Panc1 (cell line): ENCODE measurements around the gene TRAPPC5. TPM values are rescaled to one million over a fixed set of nuclear protein-coding genes. Genes with fewer than 3 reads are reported as not detected.

Experiments
- ATAC-seq: fragments of 200-7000 bp; cut with Tn5 transposase; 2 replicates; pipeline ENCODE4 v1.9.1; 2020; ENCODE audit warnings: mild to moderate bottlenecking, moderate library complexity
- BruUV-seq: library from RNA; stranded (reverse); fragments of 400-500 nt; replicated peaks from 2 replicates; lab custom pipeline; 2021; lab: Mats Ljungman, UMichigan
- CTCF ChIA-PET: fragments of 300-600 bp; sonication (Branson Sonifier 250); formaldehyde crosslinking; loops from one replicate; lab custom pipeline; 2022; ENCODE audit warnings: antibody characterized with exemption; lab: Charles Lee
- POLR2A ChIA-PET: fragments of 300-600 bp; sonication (Branson Sonifier 250); formaldehyde crosslinking; loops from one replicate; lab custom pipeline; 2022; ENCODE audit warnings: antibody characterized with exemption; lab: Charles Lee
- DNase-seq: peaks from one replicate; pipeline ENCODE4 v3.0.0-alpha.2; 2010; ENCODE audit warnings: low read depth, low spot score
- H3K27ac ChIP-seq: 2 replicates; pipeline ENCODE4 v1.5.1; 2011; ENCODE audit warnings: mild to moderate bottlenecking, low read length, inconsistent platforms
- H3K27me3 ChIP-seq: fragments of 200-500 bp; sonication (Bioruptor generic); 2 replicates; pipeline ENCODE4 v1.6.0; 2014; ENCODE audit warnings: low read length, inconsistent platforms; ENCODE audit not compliant: control insufficient read depth, insufficient read depth
- H3K36me3 ChIP-seq: fragments of 200-500 bp; sonication (Bioruptor generic); 2 replicates; pipeline ENCODE4 v1.5.1; 2014; ENCODE audit warnings: inconsistent platforms, mild to moderate bottlenecking, low read length, moderate library complexity; ENCODE audit not compliant: control insufficient read depth, insufficient read depth
- H3K4me1 ChIP-seq: 2 replicates; pipeline ENCODE4 v1.5.1; 2011; ENCODE audit warnings: inconsistent platforms, mild to moderate bottlenecking, low read length, moderate library complexity; ENCODE audit not compliant: control insufficient read depth, insufficient read depth
- H3K4me3 ChIP-seq, 2 experiments: 2 replicates each; pipeline ENCODE4 v1.5.1; 2011 to 2012; ENCODE audit warnings: low read depth in 2 of 2, low read length in 2 of 2, mild to moderate bottlenecking in 2 of 2, inconsistent platforms in 1 of 2, moderate library complexity in 1 of 2
- H3K9me3 ChIP-seq: fragments of 200-500 bp; sonication (Bioruptor generic); 2 replicates; pipeline ENCODE4 v1.5.1; 2014; ENCODE audit warnings: low read depth, mild to moderate bottlenecking, inconsistent platforms, low read length, moderate library complexity; ENCODE audit not compliant: control insufficient read depth, insufficient read depth
- CTCF ChIP-seq: fragments of 450-650 bp; IDR thresholded peaks from 2 replicates; pipeline ENCODE4 v1.5.1; 2017; ENCODE audit warnings: mild to moderate bottlenecking
- POLR2AphosphoS5 ChIP-seq: IDR thresholded peaks from 2 replicates; pipeline ENCODE4 v1.6.1; 2012; ENCODE audit warnings: mild to moderate bottlenecking, low read depth, low read length, moderate library complexity
- REST ChIP-seq, 2 experiments: IDR thresholded peaks; 2 replicates each; pipeline ENCODE4 v1.6.1; 2011 to 2012; ENCODE audit warnings: low read depth in 2 of 2, control low read depth in 1 of 2, low read length in 1 of 2, mild to moderate bottlenecking in 1 of 2, moderate library complexity in 1 of 2; ENCODE audit not compliant: insufficient read depth in 1 of 2
- SIN3A ChIP-seq: IDR thresholded peaks from 2 replicates; pipeline ENCODE4 v1.6.1; 2012; ENCODE audit warnings: low read depth, mild to moderate bottlenecking, low read length, moderate library complexity, borderline replicate concordance; ENCODE audit not compliant: insufficient read depth
- TCF7L2 ChIP-seq: IDR thresholded peaks from 2 replicates; pipeline ENCODE4 v1.6.1; 2011; ENCODE audit warnings: mild to moderate bottlenecking, low read depth, low read length, inconsistent platforms
- in situ Hi-C: cut with HindIII; loops from 2 replicates; pipeline ENCODE4 v1.10.0; 2016; ENCODE audit warnings: low sequenced_read_pairs, low pct_unique_long_range_greater_than_20kb
- intact Hi-C: fragments of 100-400 bp; cut with micrococcal nuclease; formaldehyde crosslinking; loops from one replicate; pipeline ENCODE4 v1.10.0; 2022; ENCODE audit not compliant: unreplicated experiment
- total RNA-seq: library from RNA; stranded (reverse); gene quantifications from one replicate; pipeline ENCODE4 v1.2.1, GENCODE V29; 2021; ENCODE audit not compliant: unreplicated experiment

TRAPPC5 gene
- total RNA-seq, 1 experiment from 2014 or later, result 101 TPM

GRCh38 chr19:7692417-7693088 is 11.9 kb downstream of the TRAPPC5 start:
- no peak overlapping the region for H3K27ac ChIP-seq
- H3K4me3 ChIP-seq, result no peak overlapping the region
- H3K27me3 ChIP-seq, result no peaks in the 10 kb centered on the region; the same call in 1 of the 2 replicates
- H3K36me3 ChIP-seq, result no peaks in the 10 kb centered on the region
- ChIA-PET POLR2A (no interaction called here), CTCF (no interaction called here)
- no peak for ATAC-seq
- H3K4me1 ChIP-seq, result no peaks in the 10 kb centered on the region
- TF ChIP-seq REST (IDR thresholded peaks at IDR 0.05; ENCODE audit: insufficient read depth in 1 of 2, low read depth in 2 of 2, low read length in 1 of 2), result no peak
- TF ChIP-seq TCF7L2, result no peak
- TF ChIP-seq POLR2AphosphoS5, result no peak
- TF ChIP-seq SIN3A, result no peak
- no peak for TF ChIP-seq CTCF
- intact Hi-C loops, result no loop called here
- BruUV-seq, result no TSS peak
- in situ Hi-C loops, result no loop called here
- H3K9me3 ChIP-seq, result no peaks in the 10 kb centered on the region
- DNase-seq, result no peak

- H3K4me1 ChIP-seq, result no peaks in the 10 kb centered on the region
- DNase-seq, result no peak
- in situ Hi-C loops (no loop called here), intact Hi-C loops (no loop called here)
- TF ChIP-seq REST (IDR thresholded peaks at IDR 0.05; ENCODE audit: insufficient read depth in 1 of 2, low read depth in 2 of 2, low read length in 1 of 2) (no peak), CTCF (no peak), POLR2AphosphoS5 (no peak), TCF7L2 (no peak), SIN3A (no peak)
- BruUV-seq, result no TSS peak
- CTCF ChIA-PET, result no interaction called here
- H3K27me3 ChIP-seq, result peaks cover 2% of the 10 kb centered on the region; the same call in 1 of the 2 replicates
- no peaks in the 10 kb centered on the region for H3K36me3 ChIP-seq
- no peak for ATAC-seq
- no peak overlapping the region for H3K27ac ChIP-seq
- H3K9me3 ChIP-seq, result no peaks in the 10 kb centered on the region
- no peak overlapping the region for H3K4me3 ChIP-seq
- POLR2A ChIA-PET, result no interaction called here
Measured at GRCh38 chr19:7694499-7694898, 13.9 kb downstream of the TRAPPC5 start.
